Measurements from ENCODE around the gene RNF103.

Gene RNF103

GRCh38 chr2:86617153-86617552 is 6.5 kb downstream of the RNF103 start:
- Histone ChIP-seq H3K27me3 (no peaks in the 10 kb centered on the region), H3K4me1 (ENCODE audit: control insufficient read depth in 1 of 2, insufficient read depth in 1 of 2, low read depth in 1 of 2, low read length in 1 of 2) (peaks cover 20 to 23% of the 10 kb centered on the region in 2 experiments), H3K4me3 (ENCODE audit: low read depth in 1 of 2, low read length in 1 of 2) (no peak overlapping the region), H3K27ac (no peak overlapping the region), H3K36me3 (peaks cover 69% of the 10 kb centered on the region), H3K9me3 (no peaks in the 10 kb centered on the region)
- TF ChIP-seq CTCF (IDR thresholded peaks at IDR 0.05), result no peak

GRCh38 chr2:86616502-86616901 is 7.2 kb downstream of the RNF103 start:
- H3K27ac ChIP-seq, result no peak overlapping the region
- H3K36me3 ChIP-seq, result peaks cover 69% of the 10 kb centered on the region
- no peaks in the 10 kb centered on the region for H3K27me3 ChIP-seq
- H3K9me3 ChIP-seq, result no peaks in the 10 kb centered on the region
- TF ChIP-seq CTCF (IDR thresholded peaks at IDR 0.05), result no peak
- peaks cover 14 to 16% of the 10 kb centered on the region in 2 experiments for H3K4me1 ChIP-seq (ENCODE audit: control insufficient read depth in 1 of 2, insufficient read depth in 1 of 2, low read depth in 1 of 2, low read length in 1 of 2)
- no peak overlapping the region for H3K4me3 ChIP-seq (ENCODE audit: low read depth in 1 of 2, low read length in 1 of 2)

GRCh38 chr2:86615596-86615995 is 8.1 kb downstream of the RNF103 start:
- no peak for TF ChIP-seq CTCF (IDR thresholded peaks at IDR 0.05)
- no peak overlapping the region for H3K27ac ChIP-seq
- H3K27me3 ChIP-seq, result no peaks in the 10 kb centered on the region
- no peaks in the 10 kb centered on the region for H3K9me3 ChIP-seq
- H3K4me3 ChIP-seq (ENCODE audit: low read depth in 1 of 2, low read length in 1 of 2), result no peak overlapping the region
- peaks cover 4 to 7% of the 10 kb centered on the region in 2 experiments for H3K4me1 ChIP-seq (ENCODE audit: control insufficient read depth in 1 of 2, insufficient read depth in 1 of 2, low read depth in 1 of 2, low read length in 1 of 2)
- peaks cover 69% of the 10 kb centered on the region for H3K36me3 ChIP-seq

- Histone ChIP-seq H3K36me3 (peaks cover 56% of the 10 kb centered on the region), H3K4me3 (ENCODE audit: low read depth in 1 of 2, low read length in 1 of 2) (no peak overlapping the region), H3K4me1 (ENCODE audit: control insufficient read depth in 1 of 2, insufficient read depth in 1 of 2, low read depth in 1 of 2, low read length in 1 of 2) (no peaks in the 10 kb centered on the region), H3K27ac (no peak overlapping the region), H3K9me3 (no peaks in the 10 kb centered on the region), H3K27me3 (no peaks in the 10 kb centered on the region)
- no peak for TF ChIP-seq CTCF (IDR thresholded peaks at IDR 0.05)
Measured at GRCh38 chr2:86613515-86613914, 10.2 kb downstream of the RNF103 start.

GRCh38 chr2:86610871-86611270 is 12.8 kb downstream of the RNF103 start:
- Histone ChIP-seq H3K4me3 (ENCODE audit: low read depth in 1 of 2, low read length in 1 of 2) (no peak overlapping the region), H3K9me3 (no peaks in the 10 kb centered on the region), H3K27me3 (no peaks in the 10 kb centered on the region), H3K36me3 (peaks cover 42% of the 10 kb centered on the region), H3K27ac (no peak overlapping the region), H3K4me1 (ENCODE audit: control insufficient read depth in 1 of 2, insufficient read depth in 1 of 2, low read depth in 1 of 2, low read length in 1 of 2) (peaks cover 4 to 5% of the 10 kb centered on the region in 2 experiments)
- no peak for TF ChIP-seq CTCF (IDR thresholded peaks at IDR 0.05)

All from neutrophil (primary cell).